DMS79 (cell line): ENCODE data around the gene CNTNAP2.

Experiments used
- DNase-seq: peaks from one replicate; lab custom pipeline; 2025; lab: John Stamatoyannopoulos, UW

The CNTNAP2 gene

GRCh38 chr7:147852833-147853232 is 1736.2 kb downstream of the CNTNAP2 start:
- DNase-seq, result no peak

- no peak for DNase-seq
Measured at GRCh38 chr7:147857152-147858140, 1740.8 kb downstream of the CNTNAP2 start.

GRCh38 chr7:147858421-147858820 is 1741.8 kb downstream of the CNTNAP2 start:
- no peak for DNase-seq

GRCh38 chr7:147859033-147859432 is 1742.4 kb downstream of the CNTNAP2 start:
- no peak for DNase-seq

GRCh38 chr7:147859486-147859885 is 1742.9 kb downstream of the CNTNAP2 start:
- no peak for DNase-seq

GRCh38 chr7:147861058-147861716 is 1744.6 kb downstream of the CNTNAP2 start:
- peak; percentile 15 for DNase-seq

- DNase-seq, result no peak
Measured at GRCh38 chr7:147861945-147862344, 1745.3 kb downstream of the CNTNAP2 start.

GRCh38 chr7:147869456-147869855 is 1752.9 kb downstream of the CNTNAP2 start:
- DNase-seq, result no peak

- DNase-seq, result no peak
Measured at GRCh38 chr7:147878912-147879661, 1762.5 kb downstream of the CNTNAP2 start.

GRCh38 chr7:147885869-147886268 is 1769.3 kb downstream of the CNTNAP2 start:
- DNase-seq, result no peak

- DNase-seq, result no peak
Measured at GRCh38 chr7:147894271-147894670, 1777.7 kb downstream of the CNTNAP2 start.

- DNase-seq, result no peak
Measured at GRCh38 chr7:147896121-147896520, 1779.5 kb downstream of the CNTNAP2 start.

GRCh38 chr7:147903536-147904218 is 1787.1 kb downstream of the CNTNAP2 start:
- DNase-seq, result no peak

GRCh38 chr7:147904219-147904576 is 1787.6 kb downstream of the CNTNAP2 start:
- no peak for DNase-seq

GRCh38 chr7:147909431-147910148 is 1793.0 kb downstream of the CNTNAP2 start:
- DNase-seq, result no peak

GRCh38 chr7:147911201-147911601 is 1794.6 kb downstream of the CNTNAP2 start:
- DNase-seq, result no peak

- DNase-seq, result no peak
Measured at GRCh38 chr7:147912291-147912690, 1795.7 kb downstream of the CNTNAP2 start.

GRCh38 chr7:147912946-147913638 is 1796.5 kb downstream of the CNTNAP2 start:
- DNase-seq, result no peak

- DNase-seq, result no peak
Measured at GRCh38 chr7:147915781-147916180, 1799.2 kb downstream of the CNTNAP2 start.

GRCh38 chr7:147916573-147916972 is 1800.0 kb downstream of the CNTNAP2 start:
- DNase-seq, result no peak

- DNase-seq, result no peak
Measured at GRCh38 chr7:147923841-147924240, 1807.2 kb downstream of the CNTNAP2 start.
